HUES64 (cell line): ENCODE results near the gene KRTAP25-1. TPM values are rescaled to one million over a fixed set of nuclear protein-coding genes. Genes with fewer than 3 reads are reported as not detected.

Experiments
- H3K27ac ChIP-seq: 2 replicates; pipeline ENCODE4 v1.7.0; 2013; ENCODE audit warnings: low read depth, low read length, inconsistent platforms
- H3K27me3 ChIP-seq: 2 replicates; pipeline ENCODE4 v1.6.1; 2013; ENCODE audit warnings: mild to moderate bottlenecking, low read length; ENCODE audit not compliant: insufficient read depth
- H3K36me3 ChIP-seq: 2 replicates; pipeline ENCODE4 v1.6.1; 2013; ENCODE audit warnings: mild to moderate bottlenecking, low read length; ENCODE audit not compliant: insufficient read depth
- H3K4me1 ChIP-seq: 2 replicates; pipeline ENCODE4 v1.6.1; 2013; ENCODE audit warnings: mild to moderate bottlenecking, low read length, moderate library complexity; ENCODE audit not compliant: insufficient read depth
- H3K4me3 ChIP-seq: 2 replicates; pipeline ENCODE4 v1.5.1; 2013; ENCODE audit warnings: mild to moderate bottlenecking, low read length, moderate library complexity
- H3K9ac ChIP-seq: 2 replicates; pipeline ENCODE4 v1.6.1; 2013; ENCODE audit warnings: mild to moderate bottlenecking, low read depth, low read length
- H3K9me3 ChIP-seq: 2 replicates; pipeline ENCODE4 v1.6.1; 2013; ENCODE audit warnings: low read depth, low read length; ENCODE audit not compliant: insufficient read depth
- WGBS: fragments of 150-250, 120-280 bp; methylation state at CpG from one replicate; pipeline ENCODE4 v1.1.7; 2013; ENCODE audit warnings: missing lambda C conversion rate; 5-methylcytosine and 5-hydroxymethylcytosine counted together
- polyA plus RNA-seq, 2 experiments: library from polyadenylated mRNA; stranded (reverse); fragments of 50-300 nt; gene quantifications; one replicate each; pipeline ENCODE4 v1.2.3, GENCODE V29; 2013

The KRTAP25-1 gene
- polyA plus RNA-seq (2013, experiment 1 of 2), result not detected
- polyA plus RNA-seq (2013, experiment 2 of 2), result not detected

- 96% methylated on average over 2 of the region's 2 CpGs for WGBS
- Histone ChIP-seq H3K9ac (no peak within 1 kb of the TSS), H3K4me3 (no peak within 1 kb of the TSS), H3K4me1 (no peaks in the 10 kb centered on the region), H3K27me3 (no peaks in the 10 kb centered on the region), H3K27ac (no peak within 1 kb of the TSS), H3K9me3 (no peaks in the 10 kb centered on the region), H3K36me3 (no peaks in the 10 kb centered on the region)
Measured at GRCh38 chr21:30289215-30289614, at the start of gene KRTAP25-1. Gene KRTAP25-1 (minus strand): TSS chr21:30289514. CDS start chr21:30289490, 24 bp downstream.

- H3K27ac ChIP-seq, result no peak overlapping the region
- no peak overlapping the region for H3K9ac ChIP-seq
- no peaks in the 10 kb centered on the region for H3K4me1 ChIP-seq
- H3K9me3 ChIP-seq, result no peaks in the 10 kb centered on the region
- 96% methylated on average over 4 of the region's 4 CpGs for WGBS
- H3K27me3 ChIP-seq, result no peaks in the 10 kb centered on the region
- H3K36me3 ChIP-seq, result no peaks in the 10 kb centered on the region
- H3K4me3 ChIP-seq, result no peak overlapping the region
Measured at GRCh38 chr21:30338717-30339116, 49.4 kb upstream of the KRTAP25-1 start.

- no peaks in the 10 kb centered on the region for H3K27me3 ChIP-seq
- no peak overlapping the region for H3K9ac ChIP-seq
- no peak overlapping the region for H3K4me3 ChIP-seq
- H3K9me3 ChIP-seq, result no peaks in the 10 kb centered on the region
- H3K27ac ChIP-seq, result no peak overlapping the region
- no peaks in the 10 kb centered on the region for H3K36me3 ChIP-seq
- no peaks in the 10 kb centered on the region for H3K4me1 ChIP-seq
Measured at GRCh38 chr21:30337772-30338171, 48.5 kb upstream of the KRTAP25-1 start.

- Histone ChIP-seq H3K9me3 (no peaks in the 10 kb centered on the region), H3K4me1 (no peaks in the 10 kb centered on the region), H3K36me3 (no peaks in the 10 kb centered on the region), H3K9ac (no peak within 1 kb of the TSS), H3K27ac (no peak within 1 kb of the TSS), H3K4me3 (no peak within 1 kb of the TSS), H3K27me3 (no peaks in the 10 kb centered on the region)
- WGBS, result 81% methylated on average over 6 of the region's 6 CpGs
Measured at GRCh38 chr21:30337276-30337744, 48.0 kb upstream of the KRTAP25-1 start, which contains the start of gene KRTAP27-1. Gene KRTAP27-1 (minus strand): TSS chr21:30337694. CDS start chr21:30337668, 26 bp downstream.

- no peaks in the 10 kb centered on the region for H3K36me3 ChIP-seq
- H3K4me1 ChIP-seq, result no peaks in the 10 kb centered on the region
- H3K4me3 ChIP-seq, result no peak overlapping the region
- 100% methylated on average over 2 of the region's 2 CpGs for WGBS
- H3K9ac ChIP-seq, result no peak overlapping the region
- no peaks in the 10 kb centered on the region for H3K27me3 ChIP-seq
- no peak overlapping the region for H3K27ac ChIP-seq
- H3K9me3 ChIP-seq, result no peaks in the 10 kb centered on the region
Measured at GRCh38 chr21:30336596-30336995, 47.3 kb upstream of the KRTAP25-1 start.

- Histone ChIP-seq H3K9me3 (no peaks in the 10 kb centered on the region), H3K27ac (no peak overlapping the region), H3K9ac (no peak overlapping the region), H3K4me3 (no peak overlapping the region), H3K36me3 (no peaks in the 10 kb centered on the region), H3K4me1 (no peaks in the 10 kb centered on the region), H3K27me3 (no peaks in the 10 kb centered on the region)
- WGBS, result 100% methylated on average over 1 of the region's 3 CpGs
Measured at GRCh38 chr21:30333736-30334135, 44.4 kb upstream of the KRTAP25-1 start.

- 95% methylated on average over 2 of the region's 2 CpGs for WGBS
- H3K9me3 ChIP-seq, result no peaks in the 10 kb centered on the region
- no peaks in the 10 kb centered on the region for H3K27me3 ChIP-seq
- no peak overlapping the region for H3K9ac ChIP-seq
- no peaks in the 10 kb centered on the region for H3K36me3 ChIP-seq
- H3K4me1 ChIP-seq, result 0 out of 2 replicates have a peak, but pooled peaks cover 5% of the 10 kb centered on the region
- H3K4me3 ChIP-seq, result no peak overlapping the region
- no peak overlapping the region for H3K27ac ChIP-seq
Measured at GRCh38 chr21:30332681-30333080, 43.4 kb upstream of the KRTAP25-1 start.

- H3K4me1 ChIP-seq, result 0 out of 2 replicates have a peak, but pooled peaks cover 5% of the 10 kb centered on the region
- H3K4me3 ChIP-seq, result no peak overlapping the region
- no peaks in the 10 kb centered on the region for H3K27me3 ChIP-seq
- peaks cover 13% of the 10 kb centered on the region for H3K9me3 ChIP-seq
- H3K27ac ChIP-seq, result no peak overlapping the region
- no peak overlapping the region for H3K9ac ChIP-seq
- H3K36me3 ChIP-seq, result no peaks in the 10 kb centered on the region
- 97% methylated on average over 3 of the region's 4 CpGs for WGBS
Measured at GRCh38 chr21:30329203-30329875, 40.0 kb upstream of the KRTAP25-1 start.

- no peaks in the 10 kb centered on the region for H3K36me3 ChIP-seq
- H3K4me3 ChIP-seq, result no peak overlapping the region
- H3K4me1 ChIP-seq, result 0 out of 2 replicates have a peak, but pooled peaks cover 5% of the 10 kb centered on the region
- H3K9ac ChIP-seq, result no peak overlapping the region
- H3K9me3 ChIP-seq, result peaks cover 13% of the 10 kb centered on the region
- H3K27me3 ChIP-seq, result no peaks in the 10 kb centered on the region
- no peak overlapping the region for H3K27ac ChIP-seq
Measured at GRCh38 chr21:30326390-30326789, 37.1 kb upstream of the KRTAP25-1 start.

- Histone ChIP-seq H3K27ac (no peak within 1 kb of the TSS), H3K4me1 (no peaks in the 10 kb centered on the region), H3K27me3 (no peaks in the 10 kb centered on the region), H3K9me3 (no peaks in the 10 kb centered on the region), H3K4me3 (no peak within 1 kb of the TSS), H3K36me3 (no peaks in the 10 kb centered on the region), H3K9ac (no peak within 1 kb of the TSS)
- WGBS, result 94% methylated on average over 2 of the region's 2 CpGs
Measured at GRCh38 chr21:30320215-30320614, 30.9 kb upstream of the KRTAP25-1 start, which contains the start of gene KRTAP26-1. Gene KRTAP26-1 (minus strand): TSS chr21:30320315. CDS start chr21:30320035, 280 bp downstream.

GRCh38 chr21:30315701-30316100 is 26.4 kb upstream of the KRTAP25-1 start:
- 100% methylated on average over 2 of the region's 2 CpGs for WGBS
- H3K9ac ChIP-seq, result no peak overlapping the region
- H3K4me1 ChIP-seq, result no peaks in the 10 kb centered on the region
- H3K4me3 ChIP-seq, result no peak overlapping the region
- H3K9me3 ChIP-seq, result no peaks in the 10 kb centered on the region
- no peak overlapping the region for H3K27ac ChIP-seq
- no peaks in the 10 kb centered on the region for H3K27me3 ChIP-seq
- no peaks in the 10 kb centered on the region for H3K36me3 ChIP-seq
